ENCODE results near the gene MMP15. TPM values are rescaled to one million over a fixed set of nuclear protein-coding genes. Genes with fewer than 3 reads are reported as not detected.

MMP15 gene
- total and polyA plus RNA-seq, 2 donors (not counting 3 experiments of a cell fraction or from before 2014, with no cell fraction given), result 12.6 to 16.0 TPM

DNA sequence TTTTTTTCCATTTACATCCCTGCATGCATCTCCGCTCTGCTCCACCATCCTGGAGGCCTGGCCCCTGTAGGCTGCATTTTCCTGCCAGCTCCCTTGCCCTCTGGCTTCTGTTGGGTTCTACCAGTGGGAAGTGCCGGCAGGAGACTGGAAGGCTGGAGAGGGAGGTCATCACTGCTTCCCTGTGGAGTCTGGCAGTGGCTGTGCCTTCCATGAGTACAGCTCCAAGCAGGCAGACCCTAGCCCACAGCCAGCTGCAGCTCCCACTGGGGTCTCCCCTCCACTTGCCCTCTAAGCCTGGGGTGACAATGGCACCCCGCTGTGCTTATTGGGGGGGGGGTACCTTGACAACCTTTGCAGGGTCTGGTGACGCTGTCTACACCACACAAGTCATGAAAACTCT is 37.3 kb downstream of the MMP15 start:
- CTCF ChIA-PET, result interaction anchor here (0.8 to 1.3 kb wide), 3 partner anchors 17 to 40 kb away, joined by 3 to 6 read pairs (median 3); no protein-coding TSS in a partner anchor

More for the DNA sequence above, 37.3 kb downstream of the MMP15 start:
- Histone ChIP-seq H3K9ac (replicated peaks; ENCODE audit: extremely low read depth, insufficient read depth, low read length) (no peak overlapping the region), H3K9me3 (replicated peaks; ENCODE audit: control insufficient read depth, insufficient read depth, low read length) (no peaks in the 10 kb centered on the region), H3K27ac (ENCODE audit: insufficient read depth, low read depth, low read length) (no peak overlapping the region), H3K79me2 (ENCODE audit: control insufficient read depth, insufficient read depth, low read length) (no peaks in the 10 kb centered on the region), H3K36me3 (ENCODE audit: control insufficient read depth in 2 of 2, extremely low read depth in 1 of 2, insufficient read depth in 2 of 2, low read length in 2 of 2) (no peaks in the 10 kb centered on the region), H4K20me1 (replicated peaks; ENCODE audit: control insufficient read depth, extremely low read depth, insufficient read depth, low read length) (no peaks in the 10 kb centered on the region), H3K27me3 (ENCODE audit: control insufficient read depth in 2 of 2, insufficient read depth in 2 of 2, low read length in 2 of 2) (peaks cover 0 to 2% of the 10 kb centered on the region in 2 experiments), H3K4me2 (ENCODE audit: insufficient read depth, low read length) (no peak overlapping the region), H3K4me3 (replicated peaks in 1 of 3; ENCODE audit: insufficient read depth in 1 of 3, low read depth in 1 of 3, low read length in 3 of 3) (no peak overlapping the region), H3K4me1 (ENCODE audit: control insufficient read depth, extremely low read depth, insufficient read depth, low read length) (peaks cover 4% of the 10 kb centered on the region), H3K9me1 (replicated peaks; ENCODE audit: control insufficient read depth, extremely low read depth, insufficient read depth, low read length) (no peaks in the 10 kb centered on the region), H2AFZ (ENCODE audit: low read depth, low read length) (no peak overlapping the region)
- POLR2A ChIA-PET, result no interaction called here
- FAIRE-seq (no peak), DNase-seq (ENCODE audit: low read depth, low spot score) (no peak)
- intact Hi-C loops (cut with micrococcal nuclease), result loop anchor here (2.0 to 10.0 kb wide), 2 partner anchors 18 to 1712 kb away; no protein-coding TSS in a partner anchor
- dilution Hi-C loops (cut with MboI; ENCODE audit: extremely low pct_ligation_motif_present, low sequenced_read_pairs), result no loop called here
- no peak for TF ChIP-seq CTCF (IDR thresholded peaks at IDR 0.05; ENCODE audit: extremely low read depth in 1 of 2, insufficient read depth in 1 of 2, low read depth in 1 of 2, low read length in 2 of 2)
- TF ChIP-seq JUN (IDR thresholded peaks at IDR 0.05; ENCODE audit: borderline replicate concordance, insufficient read depth, insufficient read length, low read depth), result no peak
- no peak for TF ChIP-seq POLR2AphosphoS5 (IDR thresholded peaks at IDR 0.05; ENCODE audit: insufficient read depth, low read depth, low read length)
- no peak for TF ChIP-seq EZH2 (IDR thresholded peaks at IDR 0.05; ENCODE audit: borderline replicate concordance, low read depth, low read length, severe bottlenecking)
- no peak for TF ChIP-seq POLR2A (IDR thresholded peaks at IDR 0.05; ENCODE audit: low read depth, low read length)
- TF ChIP-seq MYC (IDR thresholded peaks at IDR 0.05; ENCODE audit: low read depth, low read length), result no peak
- no peak for TF ChIP-seq GATA2 (IDR thresholded peaks at IDR 0.05; ENCODE audit: insufficient read depth, insufficient read length, low read depth, low read length)
- no peak for TF ChIP-seq FOS (IDR thresholded peaks at IDR 0.05; ENCODE audit: borderline replicate concordance, insufficient read depth, low read length)
- TF ChIP-seq, protein P1, sequence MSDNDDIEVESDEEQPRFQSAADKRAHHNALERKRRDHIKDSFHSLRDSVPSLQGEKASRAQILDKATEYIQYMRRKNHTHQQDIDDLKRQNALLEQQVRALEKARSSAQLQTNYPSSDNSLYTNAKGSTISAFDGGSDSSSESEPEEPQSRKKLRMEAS (IDR thresholded peaks at IDR 0.05; ENCODE audit: insufficient read depth, insufficient read length), result no peak
- BruUV-seq (replicated peaks), result no TSS peak

Measured in endothelial cell of umbilical vein (primary cell).